HL-60 (cell line): ENCODE measurements around the gene RIF1.

Source experiments
- CTCF ChIP-seq: IDR thresholded peaks from one replicate; pipeline ENCODE4 v1.5.1; 2011; ENCODE audit warnings: low read length, control low read depth, inconsistent platforms; ENCODE audit not compliant: insufficient read depth
- GABPA ChIP-seq: IDR thresholded peaks from 2 replicates; pipeline ENCODE4 v1.6.1; 2012; ENCODE audit warnings: low read depth
- POLR2AphosphoS5 ChIP-seq: IDR thresholded peaks from 2 replicates; pipeline ENCODE4 v1.6.1; 2012; ENCODE audit warnings: low read depth
- REST ChIP-seq: IDR thresholded peaks from 2 replicates; pipeline ENCODE4 v1.6.1; 2012; ENCODE audit warnings: low read depth; ENCODE audit not compliant: insufficient replicate concordance
- SPI1 ChIP-seq: IDR thresholded peaks from 2 replicates; pipeline ENCODE4 v1.6.1; 2012; ENCODE audit warnings: low read depth, mild to moderate bottlenecking, borderline replicate concordance

- TF ChIP-seq CTCF = no peak
- TF ChIP-seq POLR2AphosphoS5 = no peak
- no peak for TF ChIP-seq REST
- TF ChIP-seq GABPA = no peak
- no peak for TF ChIP-seq SPI1
Observed at GRCh38 chr2:151476287-151476686, 66.6 kb downstream of the RIF1 start.
